ENCODE results near the gene PACSIN1. TPM values are rescaled to one million over a fixed set of nuclear protein-coding genes. Genes with fewer than 3 reads are reported as not detected.

PACSIN1 gene
- total and polyA plus RNA-seq, 2 of the 4 experiments (the other 2 are of a cell fraction), result 0.02 TPM; not detected in 1

DNA sequence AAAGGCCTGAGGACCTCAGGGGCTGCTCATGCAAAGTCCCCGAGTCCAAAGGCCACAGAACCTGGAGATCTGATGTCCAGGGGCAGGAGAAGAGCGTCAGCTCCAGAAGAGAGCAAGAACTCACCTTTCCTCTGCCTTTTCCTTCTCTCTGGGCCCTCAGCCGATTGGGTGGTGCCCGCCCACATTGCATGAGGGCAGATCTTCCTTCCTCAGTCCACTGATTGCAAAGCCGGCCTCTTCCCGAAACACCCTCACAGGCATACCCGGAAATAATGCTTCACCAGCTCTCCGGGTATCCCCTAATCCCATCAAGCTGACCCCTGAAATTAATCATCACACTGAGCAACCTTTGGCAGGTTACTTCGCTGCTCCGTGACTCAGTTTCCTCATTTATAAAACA lies 56.9 kb downstream of the PACSIN1 start (continued):
- TF ChIP-seq BHLHE40 (IDR thresholded peaks at IDR 0.05; ENCODE audit: low read depth, low read length) (no peak), RAD21 (IDR thresholded peaks at IDR 0.05; ENCODE audit: low read length) (no peak), RFX5 (IDR thresholded peaks at IDR 0.05; ENCODE audit: low read depth, low read length) (no peak), FOS (IDR thresholded peaks at IDR 0.05; ENCODE audit: low read depth, low read length) (no peak), CEBPB (IDR thresholded peaks at IDR 0.05; ENCODE audit: low read depth, low read length) (no peak)
- TF ChIP-seq, protein P1, sequence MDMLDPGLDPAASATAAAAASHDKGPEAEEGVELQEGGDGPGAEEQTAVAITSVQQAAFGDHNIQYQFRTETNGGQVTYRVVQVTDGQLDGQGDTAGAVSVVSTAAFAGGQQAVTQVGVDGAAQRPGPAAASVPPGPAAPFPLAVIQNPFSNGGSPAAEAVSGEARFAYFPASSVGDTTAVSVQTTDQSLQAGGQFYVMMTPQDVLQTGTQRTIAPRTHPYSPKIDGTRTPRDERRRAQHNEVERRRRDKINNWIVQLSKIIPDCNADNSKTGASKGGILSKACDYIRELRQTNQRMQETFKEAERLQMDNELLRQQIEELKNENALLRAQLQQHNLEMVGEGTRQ (IDR thresholded peaks at IDR 0.05; ENCODE audit: low read depth, low read length), result no peak
